ENCODE measurements around the gene CNDP2.

Gene CNDP2

GRCh38 chr18:74478316-74478715, 17.8 kb upstream of the CNDP2 start:
- DNase-seq (ENCODE audit: extremely low spot score): no peak
- CTCF ChIA-PET: no interaction called here
- POLR2A ChIA-PET: no interaction called here
- TF ChIP-seq, protein P1, sequence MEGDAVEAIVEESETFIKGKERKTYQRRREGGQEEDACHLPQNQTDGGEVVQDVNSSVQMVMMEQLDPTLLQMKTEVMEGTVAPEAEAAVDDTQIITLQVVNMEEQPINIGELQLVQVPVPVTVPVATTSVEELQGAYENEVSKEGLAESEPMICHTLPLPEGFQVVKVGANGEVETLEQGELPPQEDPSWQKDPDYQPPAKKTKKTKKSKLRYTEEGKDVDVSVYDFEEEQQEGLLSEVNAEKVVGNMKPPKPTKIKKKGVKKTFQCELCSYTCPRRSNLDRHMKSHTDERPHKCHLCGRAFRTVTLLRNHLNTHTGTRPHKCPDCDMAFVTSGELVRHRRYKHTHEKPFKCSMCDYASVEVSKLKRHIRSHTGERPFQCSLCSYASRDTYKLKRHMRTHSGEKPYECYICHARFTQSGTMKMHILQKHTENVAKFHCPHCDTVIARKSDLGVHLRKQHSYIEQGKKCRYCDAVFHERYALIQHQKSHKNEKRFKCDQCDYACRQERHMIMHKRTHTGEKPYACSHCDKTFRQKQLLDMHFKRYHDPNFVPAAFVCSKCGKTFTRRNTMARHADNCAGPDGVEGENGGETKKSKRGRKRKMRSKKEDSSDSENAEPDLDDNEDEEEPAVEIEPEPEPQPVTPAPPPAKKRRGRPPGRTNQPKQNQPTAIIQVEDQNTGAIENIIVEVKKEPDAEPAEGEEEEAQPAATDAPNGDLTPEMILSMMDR (IDR thresholded peaks at IDR 0.05; ENCODE audit: control extremely low read depth, extremely low read depth, low read depth, missing control alignments): no peak

- ChIA-PET POLR2A (no interaction called here), CTCF (no interaction called here)
- TF ChIP-seq, protein P1 (IDR thresholded peaks at IDR 0.05; ENCODE audit: control extremely low read depth, extremely low read depth, low read depth, missing control alignments): no peak
- no peak for DNase-seq (ENCODE audit: extremely low spot score)
Measured at GRCh38 chr18:74478880-74479279, 17.3 kb upstream of the CNDP2 start.

GRCh38 chr18:74479486-74480148, 16.5 kb upstream of the CNDP2 start:
- CTCF ChIA-PET: no interaction called here
- DNase-seq (ENCODE audit: extremely low spot score): no peak
- TF ChIP-seq, protein P1 (IDR thresholded peaks at IDR 0.05; ENCODE audit: control extremely low read depth, extremely low read depth, low read depth, missing control alignments): no peak
- POLR2A ChIA-PET: no interaction called here

GRCh38 chr18:74480149-74480651, 16.0 kb upstream of the CNDP2 start:
- TF ChIP-seq, protein P1 (IDR thresholded peaks at IDR 0.05; ENCODE audit: control extremely low read depth, extremely low read depth, low read depth, missing control alignments): no peak
- no peak for DNase-seq (ENCODE audit: extremely low spot score)
- CTCF ChIA-PET: no interaction called here
- POLR2A ChIA-PET: no interaction called here

- ChIA-PET CTCF (interaction anchor here (1.9 kb wide), 1 partner anchor 10 kb away, joined by 8 read pairs; no protein-coding TSS in a partner anchor), POLR2A (no interaction called here)
- no peak for DNase-seq (ENCODE audit: extremely low spot score)
- TF ChIP-seq, protein P1 (IDR thresholded peaks at IDR 0.05; ENCODE audit: control extremely low read depth, extremely low read depth, low read depth, missing control alignments): no peak
Measured at GRCh38 chr18:74482697-74483096, 13.5 kb upstream of the CNDP2 start.

DNA sequence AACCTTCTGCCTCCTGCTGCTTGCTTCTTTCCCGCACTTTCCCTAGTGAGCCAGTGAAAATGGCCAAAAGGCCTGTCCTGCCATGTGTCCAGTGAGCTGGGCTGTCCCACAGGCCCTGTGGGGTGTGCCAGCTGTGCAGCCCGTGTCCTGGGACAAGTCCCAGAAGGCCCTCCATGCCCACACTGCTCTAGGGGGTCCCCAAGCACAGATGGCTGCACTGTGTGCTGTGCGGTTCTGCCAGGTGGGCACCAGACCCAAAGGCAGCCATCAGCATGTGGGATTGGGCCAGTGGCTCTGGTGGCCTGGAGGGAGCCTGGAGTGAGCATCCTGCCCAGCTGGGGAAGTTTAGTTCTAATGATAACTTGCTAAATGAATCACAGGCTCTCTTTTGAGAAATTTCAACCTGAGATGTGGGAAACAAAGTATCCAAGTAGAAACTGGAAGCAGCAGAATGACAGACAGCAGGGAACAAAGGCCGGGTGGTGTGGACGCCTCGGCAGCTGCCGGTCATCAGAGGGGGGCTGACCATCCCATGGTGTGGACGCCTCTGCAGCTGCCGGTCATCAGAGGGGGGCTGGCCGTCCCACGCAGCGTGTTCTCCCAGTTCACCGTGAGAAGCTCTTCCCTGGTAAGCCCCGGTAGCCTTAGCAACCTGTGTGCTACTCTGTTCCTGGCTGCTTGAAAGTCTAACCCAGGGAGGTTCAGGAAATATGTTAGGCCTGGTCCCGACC, 9.9 kb upstream of the CNDP2 start:
- POLR2A ChIA-PET: no interaction called here
- TF ChIP-seq, protein P1 (IDR thresholded peaks at IDR 0.05; ENCODE audit: control extremely low read depth, extremely low read depth, low read depth, missing control alignments): no peak
- CTCF ChIA-PET: interaction anchor here (1.0 to 2.0 kb wide), 4 partner anchors 8 to 289 kb away, joined by 3 to 7 read pairs (median 4); partner anchors contain the start of gene CNDP2
- no peak for DNase-seq (ENCODE audit: extremely low spot score)
